HepG2 (cell line): ENCODE data around the gene SLCO3A1. TPM values are rescaled to one million over a fixed set of nuclear protein-coding genes. Genes with fewer than 3 reads are reported as not detected.

Experiments used
- ATAC-seq: fragments of 200-7000 bp; cut with Tn5 transposase; 3 replicates; pipeline ENCODE4 v1.9.1; 2020; ENCODE audit warnings: mild to moderate bottlenecking, moderate library complexity
- BruUV-seq: library from RNA; stranded (reverse); fragments of 400-500 nt; replicated peaks from 2 replicates; lab custom pipeline; 2021; lab: Mats Ljungman, UMichigan
- CTCF ChIA-PET: fragments of 300-600 bp; formaldehyde crosslinking; extraction: SDS; loops from one replicate; lab custom pipeline; 2021; ENCODE audit warnings: low total read pairs, inconsistent platforms, low intra/inter-chr PET ratio; lab: Yijun Ruan, JAX
- POLR2A ChIA-PET: fragments of 350-600 bp; sonication (Branson Sonifier 250); formaldehyde crosslinking; loops from one replicate; lab custom pipeline; 2020; ENCODE audit warnings: antibody characterized with exemption, inconsistent platforms; lab: Yijun Ruan, JAX
- DNase-seq: peaks from one replicate; pipeline ENCODE4 v3.0.0-alpha.2; 2015; ENCODE audit warnings: low spot score
- FAIRE-seq: peaks from 3 replicates; lab custom pipeline; 2011; peaks lifted over from hg19 to GRCh38; lab: Jason Lieb, UNC
- H2AFZ ChIP-seq: one replicate; pipeline ENCODE4 v1.6.1; 2011; ENCODE audit warnings: low read length, inconsistent platforms
- H3K27ac ChIP-seq: fragments of 300-600 bp; 3 replicates; pipeline ENCODE4 v1.8.0; 2011; ENCODE audit warnings: mixed run types, mild to moderate bottlenecking, mixed read lengths, low read length, inconsistent platforms; ENCODE audit not compliant: insufficient read depth; ENCODE audit errors: extremely low read length
- H3K27me3 ChIP-seq, 2 experiments: fragments of 200-600 bp in 1 of 2; 2 replicates in 1 of 2; 3 replicates in 1 of 2; pipeline versions ENCODE4 v1.6.0 to v1.8.0; 2011; ENCODE audit warnings: low read length in 2 of 2, mild to moderate bottlenecking in 2 of 2, moderate library complexity in 2 of 2, inconsistent platforms in 1 of 2; ENCODE audit not compliant: insufficient read depth in 2 of 2, control insufficient read depth in 1 of 2
- H3K36me3 ChIP-seq, 2 experiments: fragments of 200-600 bp in 1 of 2; replicated peaks in 1 of 2; 2 replicates in 1 of 2; 3 replicates in 1 of 2; pipeline versions ENCODE4 v1.5.1 to v1.8.0; 2011; ENCODE audit warnings: low read length in 2 of 2, inconsistent platforms in 1 of 2; ENCODE audit not compliant: insufficient read depth in 2 of 2, control insufficient read depth in 1 of 2
- H3K4me1 ChIP-seq: 2 replicates; pipeline ENCODE4 v1.5.1; 2012; ENCODE audit warnings: low read length, inconsistent platforms; ENCODE audit not compliant: insufficient read depth
- H3K4me2 ChIP-seq: 2 replicates; pipeline ENCODE4 v1.6.0; 2011; ENCODE audit warnings: low read depth, low read length, inconsistent platforms
- H3K4me3 ChIP-seq, 3 experiments: fragments of 200-600 bp in 1 of 3; sonication (generic), shearing (Covaris generic) in 1 of 3; replicated peaks in 1 of 3; 2 replicates each; pipeline ENCODE4 v1.5.1; 2011 to 2016; ENCODE audit warnings: low read length in 3 of 3, inconsistent platforms in 2 of 3, low read depth in 2 of 3, mild to moderate bottlenecking in 2 of 3, control low read depth in 1 of 3, mixed read lengths in 1 of 3; ENCODE audit not compliant: insufficient read depth in 1 of 3
- H3K79me2 ChIP-seq: one replicate; pipeline ENCODE4 v1.6.1; 2011; ENCODE audit warnings: low read length, inconsistent platforms; ENCODE audit not compliant: insufficient read depth
- H3K9ac ChIP-seq: 2 replicates; pipeline ENCODE4 v1.6.0; 2011; ENCODE audit warnings: mild to moderate bottlenecking, low read depth, low read length, inconsistent platforms; ENCODE audit not compliant: insufficient read depth
- H3K9me3 ChIP-seq: 2 replicates; pipeline ENCODE4 v1.5.1; 2012; ENCODE audit warnings: mild to moderate bottlenecking, low read length
- H4K20me1 ChIP-seq: 2 replicates; pipeline ENCODE4 v1.6.0; 2011; ENCODE audit warnings: inconsistent platforms, mild to moderate bottlenecking, low read length, moderate library complexity; ENCODE audit not compliant: insufficient read depth
- AHR ChIP-seq: IDR thresholded peaks from 2 replicates; pipeline ENCODE4 v1.6.1; 2018; ENCODE audit warnings: missing genetic modification reagents, missing compliant biosample characterization
- ARID2 ChIP-seq: sonication (generic); formaldehyde crosslinking; IDR thresholded peaks from 2 replicates; pipeline ENCODE4 v1.8.1; 2022; ENCODE audit warnings: mild to moderate bottlenecking, missing genetic modification reagents, borderline replicate concordance
- MED8 ChIP-seq: sonication (generic); formaldehyde crosslinking; IDR thresholded peaks from 2 replicates; pipeline ENCODE4 v1.8.1; 2023; ENCODE audit warnings: mild to moderate bottlenecking, missing genetic modification reagents; ENCODE audit not compliant: insufficient replicate concordance
- PAWR ChIP-seq: sonication (generic); formaldehyde crosslinking; IDR thresholded peaks from 2 replicates; pipeline ENCODE4 v1.4.0; 2020; ENCODE audit warnings: missing genetic modification reagents, mild to moderate bottlenecking, borderline replicate concordance
- PHF20 ChIP-seq: sonication (generic); formaldehyde crosslinking; IDR thresholded peaks from 2 replicates; pipeline ENCODE4 v1.5.0; 2020; ENCODE audit warnings: mild to moderate bottlenecking, missing genetic modification reagents
- SOX5 ChIP-seq: IDR thresholded peaks from 2 replicates; pipeline ENCODE4 v1.6.1; 2016; ENCODE audit warnings: borderline replicate concordance
- ZNF44 ChIP-seq: sonication (generic); formaldehyde crosslinking; IDR thresholded peaks from 2 replicates; pipeline ENCODE4 v1.5.1; 2020; ENCODE audit warnings: mild to moderate bottlenecking, missing genetic modification reagents
- ZNF772 ChIP-seq: sonication (generic); formaldehyde crosslinking; IDR thresholded peaks from 2 replicates; pipeline ENCODE4 v1.5.0; 2020; ENCODE audit warnings: mild to moderate bottlenecking, missing genetic modification reagents
- ZNF841 ChIP-seq: sonication (generic); formaldehyde crosslinking; IDR thresholded peaks from 2 replicates; pipeline ENCODE4 v1.8.1; 2023; ENCODE audit warnings: missing genetic modification reagents, borderline replicate concordance
- WGBS: methylation state at CpG from one replicate; pipeline ENCODE4 v1.1.6; 2017; ENCODE audit warnings: low lambda C conversion rate; 5-methylcytosine and 5-hydroxymethylcytosine counted together
- in situ Hi-C: cut with HindIII; loops from 2 replicates; pipeline ENCODE4 v1.10.0; 2017; ENCODE audit warnings: low pct_unique_long_range_greater_than_20kb; ENCODE audit not compliant: extremely low pct_ligation_motif_present
- intact Hi-C: fragments of 100-400 bp; cut with micrococcal nuclease; formaldehyde crosslinking; loops from one replicate; pipeline ENCODE4 v1.10.0; 2022; ENCODE audit not compliant: unreplicated experiment
- polyA plus RNA-seq, 8 experiments: library from polyadenylated mRNA; depleted of rRNA in 3 of 8; stranded (reverse) in 7 of 8; unstranded in 1 of 8; fragments of >200 nt; fragmentation: Illumina TruSeq in 4 of 8; extraction: Trizol in 4 of 8; gene quantifications; 2 replicates each; pipeline versions ENCODE4 v1.2.1 to v1.2.3, GENCODE V29; 2011 to 2016; ENCODE audit warnings: low read depth in 4 of 8, missing spikeins in 1 of 8, mixed read lengths in 1 of 8; ENCODE audit not compliant: insufficient read depth in 1 of 8
- total RNA-seq, 5 experiments: library from RNA; depleted of rRNA; stranded (reverse); fragments of >200 nt; fragmentation: Illumina TruSeq; extraction: Trizol; gene quantifications; 2 replicates each; pipeline ENCODE4 v1.2.3, GENCODE V29; 2016; ENCODE audit warnings: low read depth in 1 of 5
- TF ChIP-seq, protein P1 (sequence below): IDR thresholded peaks from 2 replicates; pipeline ENCODE4 v1.6.1; 2016; ENCODE audit warnings: missing biosample characterization, missing genetic modification reagents, low read depth
- TF ChIP-seq, protein P2 (sequence below): sonication (generic); formaldehyde crosslinking; IDR thresholded peaks from 2 replicates; pipeline ENCODE4 v1.4.0; 2020; ENCODE audit warnings: mild to moderate bottlenecking, missing genetic modification reagents
- TF ChIP-seq, protein P3 (sequence below): sonication (generic); formaldehyde crosslinking; IDR thresholded peaks from 2 replicates; pipeline ENCODE4 v1.4.0; 2020; ENCODE audit warnings: mild to moderate bottlenecking, missing genetic modification reagents
- TF ChIP-seq, protein P4 (sequence below): sonication (generic); formaldehyde crosslinking; IDR thresholded peaks from 2 replicates; pipeline ENCODE4 v1.8.0; 2022; ENCODE audit warnings: mild to moderate bottlenecking, missing genetic modification reagents, borderline replicate concordance

Gene SLCO3A1
- total and polyA plus RNA-seq, 2 of the 13 experiments (the other 11 are each of a cell fraction or from before 2014, with no cell fraction given): 0.02 TPM; not detected in 1

DNA sequence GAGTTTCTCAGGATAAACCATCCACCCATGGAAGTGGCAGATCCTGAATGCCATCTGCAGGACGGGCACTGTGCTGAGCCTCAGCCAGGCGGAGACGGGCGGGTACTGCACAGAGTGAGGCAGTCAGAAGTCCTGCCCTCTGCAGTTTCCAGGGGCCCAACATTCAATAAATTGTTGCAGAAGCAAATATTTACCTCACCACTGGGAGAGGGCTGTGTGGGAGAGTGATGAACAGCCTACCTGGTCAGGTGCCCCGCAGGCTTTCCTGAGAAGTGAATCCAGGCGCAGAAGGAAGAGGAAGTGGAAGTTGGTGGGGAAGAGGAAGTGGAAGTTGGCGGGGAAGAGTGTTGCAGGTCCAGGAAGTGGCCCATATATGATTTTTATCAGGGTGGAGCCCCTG lies 100.8 kb downstream of the SLCO3A1 start:
- no peak overlapping the region for H3K27ac ChIP-seq
- no peak for FAIRE-seq
- intact Hi-C loops (no loop called here), in situ Hi-C loops (no loop called here)
- BruUV-seq: no TSS peak
- ChIA-PET CTCF (no interaction called here), POLR2A (no interaction called here)
- no peak overlapping the region for H3K4me2 ChIP-seq
- TF ChIP-seq, protein P1, sequence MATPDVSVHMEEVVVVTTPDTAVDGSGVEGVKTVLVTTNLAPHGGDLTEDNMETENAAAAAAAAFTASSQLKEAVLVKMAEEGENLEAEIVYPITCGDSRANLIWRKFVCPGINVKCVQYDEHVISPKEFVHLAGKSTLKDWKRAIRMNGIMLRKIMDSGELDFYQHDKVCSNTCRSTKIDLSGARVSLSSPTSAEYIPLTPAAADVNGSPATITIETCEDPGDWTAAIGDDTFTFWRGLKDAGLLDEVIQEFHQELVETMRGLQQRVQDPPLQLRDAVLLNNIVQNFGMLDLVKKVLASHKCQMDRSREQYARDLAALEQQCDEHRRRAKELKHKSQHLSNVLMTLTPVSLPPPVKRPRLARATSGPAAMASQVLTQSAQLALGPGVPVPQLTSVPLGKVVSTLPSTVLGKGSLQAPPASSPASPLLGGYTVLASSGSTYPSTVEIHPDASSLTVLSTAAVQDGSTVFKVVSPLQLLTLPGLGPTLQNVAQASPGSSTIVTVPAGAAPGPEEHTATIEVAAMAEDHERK (CRISPR knock-in tag): no peak
- TF ChIP-seq ZNF772 (CRISPR knock-in tag) (no peak), SOX5 (CRISPR knock-in tag) (no peak)
- no peak overlapping the region for H3K4me3 ChIP-seq
- DNase-seq: no peak
- no peaks in the 10 kb centered on the region for H3K36me3 ChIP-seq
- H2AFZ ChIP-seq: no peak overlapping the region
- peaks cover 0 to 5% of the 10 kb centered on the region in 2 experiments; a peak in 3 of 5 replicates for H3K27me3 ChIP-seq
- H3K79me2 ChIP-seq: no peaks in the 10 kb centered on the region
- H4K20me1 ChIP-seq: no peaks in the 10 kb centered on the region
- peak; percentile 59 for ATAC-seq
- H3K4me1 ChIP-seq: no peaks in the 10 kb centered on the region
- WGBS: 13% methylated on average over 6 of the region's 7 CpGs
- no peaks in the 10 kb centered on the region for H3K9me3 ChIP-seq
- no peak overlapping the region for H3K9ac ChIP-seq

DNA sequence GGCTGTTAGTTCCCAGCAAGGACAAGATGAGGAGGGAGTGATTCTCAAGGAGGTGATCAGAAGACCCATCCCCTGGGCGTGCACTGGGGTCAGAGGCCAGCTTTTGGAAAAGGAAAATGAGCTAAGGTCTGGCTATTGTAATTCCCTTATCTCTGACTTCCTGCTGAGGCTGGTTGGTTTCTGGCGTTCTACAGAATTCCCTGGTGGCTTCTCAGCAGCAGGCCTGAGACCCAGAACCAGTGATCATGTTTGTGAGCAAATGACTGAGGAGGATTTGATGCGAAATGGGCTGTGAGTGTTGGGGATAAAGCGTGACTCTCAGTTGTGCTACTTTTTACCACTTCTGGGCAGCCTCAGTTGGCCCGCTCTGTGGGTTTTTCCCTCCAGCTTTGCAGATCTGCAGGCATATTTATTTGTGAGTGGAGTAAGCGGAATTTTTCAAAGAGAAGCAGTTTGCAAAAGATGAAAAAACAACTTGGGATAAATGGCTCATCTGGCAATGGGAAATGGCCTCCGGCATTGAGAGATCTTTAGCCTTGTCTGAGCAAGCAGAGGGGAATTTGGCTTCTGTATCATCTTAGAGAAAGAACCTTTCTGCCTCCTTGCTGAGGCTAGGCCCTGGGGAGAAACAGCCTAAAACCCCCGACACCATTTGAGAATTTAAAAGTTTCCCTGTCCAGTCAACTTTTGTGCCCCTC lies 102.7 kb downstream of the SLCO3A1 start:
- no peak overlapping the region for H3K27ac ChIP-seq
- FAIRE-seq (no peak), ATAC-seq (no peak)
- TF ChIP-seq, protein P2, sequence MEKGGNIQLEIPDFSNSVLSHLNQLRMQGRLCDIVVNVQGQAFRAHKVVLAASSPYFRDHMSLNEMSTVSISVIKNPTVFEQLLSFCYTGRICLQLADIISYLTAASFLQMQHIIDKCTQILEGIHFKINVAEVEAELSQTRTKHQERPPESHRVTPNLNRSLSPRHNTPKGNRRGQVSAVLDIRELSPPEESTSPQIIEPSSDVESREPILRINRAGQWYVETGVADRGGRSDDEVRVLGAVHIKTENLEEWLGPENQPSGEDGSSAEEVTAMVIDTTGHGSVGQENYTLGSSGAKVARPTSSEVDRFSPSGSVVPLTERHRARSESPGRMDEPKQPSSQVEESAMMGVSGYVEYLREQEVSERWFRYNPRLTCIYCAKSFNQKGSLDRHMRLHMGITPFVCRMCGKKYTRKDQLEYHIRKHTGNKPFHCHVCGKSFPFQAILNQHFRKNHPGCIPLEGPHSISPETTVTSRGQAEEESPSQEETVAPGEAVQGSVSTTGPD: no peak
- no peak for TF ChIP-seq ARID2 (CRISPR knock-in tag)
- TF ChIP-seq PHF20 (CRISPR knock-in tag): no peak
- TF ChIP-seq, protein P3, sequence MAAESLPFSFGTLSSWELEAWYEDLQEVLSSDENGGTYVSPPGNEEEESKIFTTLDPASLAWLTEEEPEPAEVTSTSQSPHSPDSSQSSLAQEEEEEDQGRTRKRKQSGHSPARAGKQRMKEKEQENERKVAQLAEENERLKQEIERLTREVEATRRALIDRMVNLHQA (CRISPR knock-in tag): no peak
- no peak for TF ChIP-seq ZNF841 (CRISPR knock-in tag)
- TF ChIP-seq PAWR (CRISPR knock-in tag): no peak
- TF ChIP-seq ZNF44 (CRISPR knock-in tag): no peak
- no peak for TF ChIP-seq MED8
- TF ChIP-seq AHR (CRISPR knock-in tag): no peak
- TF ChIP-seq, protein P4, sequence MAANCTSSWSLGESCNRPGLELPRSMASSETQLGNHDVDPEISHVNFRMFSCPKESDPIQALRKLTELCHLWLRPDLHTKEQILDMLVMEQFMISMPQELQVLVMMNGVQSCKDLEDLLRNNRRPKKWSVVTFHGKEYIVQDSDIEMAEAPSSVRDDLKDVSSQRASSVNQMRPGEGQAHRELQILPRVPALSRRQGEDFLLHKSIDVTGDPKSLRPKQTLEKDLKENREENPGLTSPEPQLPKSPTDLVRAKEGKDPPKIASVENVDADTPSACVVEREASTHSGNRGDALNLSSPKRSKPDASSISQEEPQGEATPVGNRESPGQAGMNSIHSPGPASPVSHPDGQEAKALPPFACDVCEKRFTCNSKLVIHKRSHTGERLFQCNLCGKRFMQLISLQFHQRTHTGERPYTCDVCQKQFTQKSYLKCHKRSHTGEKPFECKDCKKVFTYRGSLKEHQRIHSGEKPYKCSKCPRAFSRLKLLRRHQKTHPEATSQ: no peak

More for the DNA sequence above, 102.7 kb downstream of the SLCO3A1 start:
- H3K79me2 ChIP-seq: no peaks in the 10 kb centered on the region
- intact Hi-C loops: no loop called here
- H3K4me2 ChIP-seq: no peak overlapping the region
- in situ Hi-C loops: no loop called here
- H3K27me3 ChIP-seq: peaks cover 0 to 5% of the 10 kb centered on the region in 2 experiments; a peak in 3 of 5 replicates
- no peak overlapping the region for H3K9ac ChIP-seq
- H3K4me1 ChIP-seq: no peaks in the 10 kb centered on the region
- H4K20me1 ChIP-seq: no peaks in the 10 kb centered on the region
- DNase-seq: no peak
- no peak overlapping the region for H2AFZ ChIP-seq
- no peaks in the 10 kb centered on the region for H3K9me3 ChIP-seq
- H3K36me3 ChIP-seq: no peaks in the 10 kb centered on the region
- WGBS: 27% methylated on average over 8 of the region's 8 CpGs
- BruUV-seq: no TSS peak
- no peak overlapping the region for H3K4me3 ChIP-seq
- POLR2A ChIA-PET: no interaction called here
- CTCF ChIA-PET: no interaction called here
